ENCODE data around the gene CRYGS.

- no peak for TF ChIP-seq CTCF (IDR thresholded peaks at IDR 0.05)
- TF ChIP-seq POLR2A (IDR thresholded peaks at IDR 0.05): no peak
Measured at GRCh38 chr3:186520957-186521842, 23.0 kb downstream of the CRYGS start.

Measured in heart left ventricle (tissue), 13 donors.